ENCODE data around the gene ACOXL.

- no peak for TF ChIP-seq POLR2A (IDR thresholded peaks at IDR 0.05)
- TF ChIP-seq CTCF (IDR thresholded peaks at IDR 0.05), result no peak
- TF ChIP-seq POLR2AphosphoS5 (IDR thresholded peaks at IDR 0.05), result no peak
- no peak for TF ChIP-seq EP300 (IDR thresholded peaks at IDR 0.05)
Measured at GRCh38 chr2:111148225-111148873, 416.0 kb downstream of the ACOXL start.
